Measurements from ENCODE around the gene ANXA8. TPM values are rescaled to one million over a fixed set of nuclear protein-coding genes. Genes with fewer than 3 reads are reported as not detected.

The ANXA8 gene
- total and polyA plus RNA-seq, 10 of the 15 experiments (the other 5 are each of a cell fraction or from before 2014, with no cell fraction given): 0.10 to 0.53 (median 0.41) TPM; not detected in 3

DNA sequence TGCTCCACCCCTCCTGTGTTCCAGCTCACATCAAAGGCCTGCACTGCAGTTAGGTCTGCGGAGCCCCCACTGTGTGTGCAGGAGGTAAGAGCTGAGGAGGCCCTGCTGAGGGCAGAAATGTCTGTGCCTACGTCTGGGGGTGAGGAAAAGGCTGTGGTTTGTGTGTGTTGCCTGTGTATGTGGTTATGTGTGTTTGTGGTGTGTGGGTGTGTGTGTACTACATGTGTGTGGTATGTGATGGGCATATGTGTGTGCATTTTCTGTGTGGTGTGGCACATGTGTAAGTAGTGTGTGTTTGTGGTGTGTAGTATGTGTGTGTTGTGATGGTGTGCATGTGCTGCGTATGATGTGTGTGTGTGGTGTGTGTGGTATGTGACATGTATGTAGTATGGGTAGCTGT is 36.2 kb downstream of the ANXA8 start (continued):
- TF ChIP-seq, protein P1, sequence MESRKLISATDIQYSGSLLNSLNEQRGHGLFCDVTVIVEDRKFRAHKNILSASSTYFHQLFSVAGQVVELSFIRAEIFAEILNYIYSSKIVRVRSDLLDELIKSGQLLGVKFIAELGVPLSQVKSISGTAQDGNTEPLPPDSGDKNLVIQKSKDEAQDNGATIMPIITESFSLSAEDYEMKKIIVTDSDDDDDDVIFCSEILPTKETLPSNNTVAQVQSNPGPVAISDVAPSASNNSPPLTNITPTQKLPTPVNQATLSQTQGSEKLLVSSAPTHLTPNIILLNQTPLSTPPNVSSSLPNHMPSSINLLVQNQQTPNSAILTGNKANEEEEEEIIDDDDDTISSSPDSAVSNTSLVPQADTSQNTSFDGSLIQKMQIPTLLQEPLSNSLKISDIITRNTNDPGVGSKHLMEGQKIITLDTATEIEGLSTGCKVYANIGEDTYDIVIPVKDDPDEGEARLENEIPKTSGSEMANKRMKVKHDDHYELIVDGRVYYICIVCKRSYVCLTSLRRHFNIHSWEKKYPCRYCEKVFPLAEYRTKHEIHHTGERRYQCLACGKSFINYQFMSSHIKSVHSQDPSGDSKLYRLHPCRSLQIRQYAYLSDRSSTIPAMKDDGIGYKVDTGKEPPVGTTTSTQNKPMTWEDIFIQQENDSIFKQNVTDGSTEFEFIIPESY (IDR thresholded peaks at IDR 0.05): no peak
- TF ChIP-seq BCLAF1 (IDR thresholded peaks at IDR 0.05): no peak
- no peak for TF ChIP-seq NR2C2 (IDR thresholded peaks at IDR 0.05; ENCODE audit: borderline replicate concordance, control insufficient read depth, insufficient read length, low read depth)
- TF ChIP-seq IKZF2 (IDR thresholded peaks at IDR 0.05): no peak
- TF ChIP-seq ZBED1 (IDR thresholded peaks at IDR 0.05; ENCODE audit: borderline replicate concordance): no peak
- TF ChIP-seq RB1 (IDR thresholded peaks at IDR 0.05; ENCODE audit: borderline replicate concordance): no peak
- no peak for TF ChIP-seq MEF2B (IDR thresholded peaks at IDR 0.05; ENCODE audit: partially characterized antibody, poor library complexity, severe bottlenecking)
- TF ChIP-seq MXI1 (IDR thresholded peaks at IDR 0.05; ENCODE audit: low read depth, low read length): no peak
- TF ChIP-seq FOS (IDR thresholded peaks at IDR 0.05; ENCODE audit: borderline replicate concordance, extremely low read depth, insufficient read length): no peak
- TF ChIP-seq POLR2AphosphoS2 (IDR thresholded peaks at IDR 0.05; ENCODE audit: low read depth, low read length): no peak

Data from GM12878 (cell line).